Parietal lobe (tissue), 1 donor: ENCODE data around the gene PCDHA10. TPM values are rescaled to one million over a fixed set of nuclear protein-coding genes. Genes with fewer than 3 reads are reported as not detected.

ENCODE experiments used
- total RNA-seq: library from RNA; depleted of rRNA; stranded (reverse); fragments of >200 nt; gene quantifications from one replicate; pipeline ENCODE4 v1.2.3, GENCODE V29; 2014

PCDHA10 gene
- total RNA-seq, result 42.3 TPM

DNA sequence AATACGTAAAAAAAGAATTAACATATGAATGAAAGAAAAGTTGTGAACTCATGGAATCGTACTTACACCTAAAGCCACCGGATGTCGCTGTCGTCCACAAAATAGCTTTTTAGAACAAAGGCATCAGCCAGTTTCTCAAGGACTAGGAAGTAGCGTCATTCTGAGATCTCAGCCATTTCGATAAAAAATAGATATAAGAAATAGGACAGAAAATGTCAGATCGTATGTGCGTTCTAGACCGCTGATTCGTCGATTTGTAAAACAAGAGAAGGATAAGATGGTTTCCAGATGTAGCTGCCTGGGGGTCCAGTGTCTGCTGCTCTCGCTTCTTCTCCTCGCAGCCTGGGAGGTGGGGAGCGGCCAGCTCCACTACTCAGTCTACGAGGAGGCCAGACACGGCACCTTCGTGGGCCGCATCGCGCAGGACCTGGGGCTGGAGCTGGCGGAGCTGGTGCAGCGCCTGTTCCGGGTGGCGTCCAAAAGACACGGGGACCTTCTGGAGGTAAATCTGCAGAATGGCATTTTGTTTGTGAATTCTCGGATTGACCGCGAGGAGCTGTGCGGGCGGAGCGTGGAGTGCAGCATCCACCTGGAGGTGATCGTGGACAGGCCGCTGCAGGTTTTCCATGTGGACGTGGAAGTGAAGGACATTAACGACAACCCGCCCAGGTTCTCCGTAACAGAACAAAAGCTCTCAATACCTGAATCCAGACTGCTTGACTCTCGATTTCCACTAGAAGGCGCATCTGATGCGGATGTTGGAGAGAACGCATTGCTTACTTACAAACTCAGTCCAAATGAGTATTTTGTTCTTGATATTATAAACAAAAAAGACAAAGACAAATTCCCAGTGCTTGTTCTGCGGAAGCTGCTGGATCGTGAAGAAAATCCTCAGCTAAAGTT lies at the start of gene PCDHA10:
PCDHA10 (plus strand) TSS at position 126 of the 903 bp plus-strand sequence; CDS start at position 278, 152 bp downstream.

DNA sequence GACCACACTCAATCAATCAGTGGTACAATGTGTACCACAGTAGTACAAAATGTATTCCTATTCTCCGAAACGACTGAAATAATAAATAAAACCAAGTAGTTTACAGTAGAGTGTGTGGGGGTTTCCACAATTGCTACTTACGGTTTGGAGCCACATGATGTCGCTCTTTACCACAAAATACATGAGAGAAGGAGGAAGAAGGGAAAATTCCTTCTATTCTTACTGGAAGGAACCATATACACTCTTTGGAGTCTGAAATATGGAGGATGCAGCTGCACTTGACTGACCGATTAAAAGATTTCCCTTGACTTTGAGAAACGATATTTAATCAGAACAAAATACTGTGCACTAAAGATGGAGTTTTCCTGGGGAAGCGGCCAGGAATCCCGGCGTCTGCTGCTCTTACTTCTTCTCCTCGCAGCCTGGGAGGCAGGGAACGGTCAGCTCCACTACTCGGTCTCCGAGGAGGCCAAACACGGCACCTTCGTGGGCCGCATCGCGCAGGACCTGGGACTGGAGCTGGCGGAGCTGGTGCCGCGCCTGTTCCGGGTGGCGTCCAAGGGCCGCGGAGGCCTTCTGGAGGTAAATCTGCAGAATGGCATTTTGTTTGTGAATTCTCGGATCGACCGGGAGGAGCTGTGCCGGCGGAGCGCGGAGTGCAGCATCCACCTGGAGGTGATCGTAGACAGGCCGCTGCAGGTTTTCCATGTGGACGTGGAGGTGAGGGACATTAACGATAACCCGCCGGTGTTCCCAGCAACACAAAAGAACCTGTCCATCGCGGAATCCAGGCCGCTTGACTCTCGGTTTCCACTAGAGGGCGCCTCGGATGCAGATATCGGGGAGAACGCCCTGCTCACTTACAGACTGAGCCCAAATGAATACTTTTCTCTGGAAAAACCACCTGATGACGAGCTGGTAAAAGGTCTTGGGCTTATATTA lies 48.6 kb upstream of the PCDHA10 start, which contains the start of gene PCDHA4:
PCDHA4 (plus strand) TSS at position 235 of the 942 bp plus-strand sequence.

GRCh38 chr5:140821375-140822280 lies 34.1 kb upstream of the PCDHA10 start, which contains the start of gene PCDHA5:
TSS of gene PCDHA5 (plus strand) at chr5:140821613.

GRCh38 chr5:140827704-140828361 lies 27.9 kb upstream of the PCDHA10 start, which contains the start of gene PCDHA6:
TSS of gene PCDHA6 (plus strand) at chr5:140827960. CDS start at chr5:140828092, 132 bp downstream.

DNA sequence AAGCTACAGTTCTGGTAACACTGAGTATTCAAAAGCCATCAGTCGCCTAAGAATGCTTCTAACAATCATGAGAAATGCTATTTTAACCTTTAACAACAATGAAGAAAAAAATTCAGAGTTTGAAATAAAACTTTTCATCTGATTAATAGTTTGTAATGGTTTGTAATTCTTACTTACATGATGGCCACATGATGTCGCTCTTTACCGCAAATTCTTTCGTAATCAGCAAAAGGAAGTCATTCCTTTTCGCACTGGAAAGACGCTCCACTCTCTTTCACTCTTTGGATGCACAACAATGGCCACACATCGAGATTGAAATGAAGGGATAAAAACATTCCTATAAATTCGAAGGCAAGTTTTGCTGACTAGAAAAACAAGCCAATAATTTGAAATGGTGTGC lies 21.7 kb upstream of the PCDHA10 start, which contains the start of gene PCDHA7:
PCDHA7 (plus strand) TSS at position 277 of the 400 bp plus-strand sequence; CDS start at position 392, 115 bp downstream.

DNA sequence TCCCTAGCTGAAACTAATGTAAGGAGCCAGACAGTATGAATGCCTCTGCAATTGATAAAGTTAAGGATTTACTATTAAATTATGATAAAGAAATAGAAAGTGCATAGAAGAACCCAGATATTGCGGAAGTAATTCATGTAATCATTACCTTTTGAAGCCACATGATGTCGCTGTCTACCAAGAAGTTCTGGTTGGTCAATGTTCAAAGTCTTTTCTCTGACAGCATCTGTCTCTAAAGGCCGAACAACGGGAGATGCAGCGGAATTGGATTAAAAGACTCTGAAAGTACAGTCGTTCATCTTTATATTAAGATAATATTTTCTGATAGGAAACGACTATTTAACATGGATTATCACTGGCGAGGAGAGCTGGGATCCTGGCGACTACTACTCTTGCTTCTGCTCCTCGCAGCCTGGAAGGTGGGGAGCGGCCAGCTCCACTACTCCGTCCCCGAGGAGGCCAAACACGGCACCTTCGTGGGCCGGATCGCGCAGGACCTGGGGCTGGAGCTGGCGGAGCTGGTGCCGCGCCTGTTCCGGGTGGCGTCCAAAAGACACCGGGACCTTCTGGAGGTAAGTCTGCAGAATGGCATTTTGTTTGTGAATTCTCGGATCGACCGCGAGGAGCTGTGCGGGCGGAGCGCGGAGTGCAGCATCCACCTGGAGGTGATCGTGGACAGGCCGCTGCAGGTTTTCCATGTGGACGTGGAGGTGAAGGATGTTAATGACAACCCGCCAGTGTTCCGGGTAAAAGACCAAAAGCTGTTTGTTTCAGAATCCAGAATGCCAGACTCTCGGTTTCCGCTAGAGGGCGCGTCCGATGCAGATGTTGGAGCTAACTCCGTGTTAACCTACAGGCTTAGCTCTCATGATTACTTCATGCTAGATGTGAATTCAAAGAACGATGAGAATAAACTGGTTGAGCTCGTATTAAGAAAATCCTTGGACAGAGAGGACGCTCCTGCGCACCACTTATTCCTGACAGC lies 14.4 kb upstream of the PCDHA10 start, which contains the start of gene PCDHA8:
PCDHA8 (plus strand) TSS at position 210 of the 985 bp plus-strand sequence; CDS start at position 345, 135 bp downstream.

GRCh38 chr5:140848139-140849102 lies 7.3 kb upstream of the PCDHA10 start, which contains the start of gene PCDHA9:
TSS of gene PCDHA9 (plus strand) at chr5:140848382. CDS start at chr5:140848496, 114 bp downstream.

GRCh38 chr5:140868721-140869554 lies 13.2 kb downstream of the PCDHA10 start, which contains the start of gene PCDHA11:
TSS of gene PCDHA11 (plus strand) at chr5:140868957. CDS start at chr5:140869104, 147 bp downstream.

GRCh38 chr5:140875085-140876065 lies 19.7 kb downstream of the PCDHA10 start, which contains the start of gene PCDHA12:
TSS of gene PCDHA12 (plus strand) at chr5:140875308. CDS start at chr5:140875473, 165 bp downstream.

DNA sequence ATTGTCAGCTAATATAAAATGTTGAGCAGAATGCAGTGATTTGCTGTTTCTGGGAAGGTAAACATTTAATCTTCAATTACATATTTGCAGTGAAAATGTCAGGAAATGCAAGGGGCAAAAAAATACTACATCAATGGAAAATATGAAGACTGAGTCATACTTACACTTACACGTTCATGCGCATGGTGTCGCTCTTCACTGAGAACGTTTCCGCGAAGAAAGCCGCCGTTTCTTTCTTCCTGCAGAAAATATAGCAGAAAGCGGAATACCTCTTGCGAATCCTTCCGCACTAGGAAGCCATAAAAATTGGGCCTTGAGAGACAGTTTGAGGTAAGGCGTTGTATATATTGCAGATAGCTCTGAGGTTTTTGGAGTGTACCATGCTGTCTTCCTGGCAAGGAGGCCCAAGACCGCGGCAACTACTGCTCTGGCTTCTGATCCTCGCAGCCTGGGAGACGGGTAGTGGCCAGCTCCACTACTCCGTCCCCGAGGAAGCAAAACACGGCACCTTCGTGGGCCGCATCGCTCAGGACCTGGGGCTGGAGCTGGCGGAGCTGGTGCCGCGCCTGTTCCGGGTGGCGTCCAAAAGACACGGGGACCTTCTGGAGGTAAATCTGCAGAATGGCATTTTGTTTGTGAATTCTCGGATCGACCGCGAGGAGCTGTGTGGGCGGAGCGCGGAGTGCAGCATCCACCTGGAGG lies 26.3 kb downstream of the PCDHA10 start, which contains the start of gene PCDHA13:
PCDHA13 (plus strand) TSS at position 236 of the 702 bp plus-strand sequence; CDS start at position 381, 145 bp downstream.

